ENCODE data around the gene SELENON. TPM values are rescaled to one million over a fixed set of nuclear protein-coding genes. Genes with fewer than 3 reads are reported as not detected.
"Not testable (repeated sequence)": the region's sequence is repeated elsewhere in the genome, so short reads cannot be mapped to it uniquely, and the experiment has no call there.

Gene SELENON
- total RNA-seq, 2 donors from 2014 or later = 22.8 to 27.4 TPM

- DNase-seq (no peak), ATAC-seq (no peak)
- no peaks in the 10 kb centered on the region for H3K27me3 ChIP-seq
- H3K4me1 ChIP-seq = peaks cover 27% of the 10 kb centered on the region
- no peaks in the 10 kb centered on the region for H3K9me3 ChIP-seq
- no peaks in the 10 kb centered on the region for H3K36me3 ChIP-seq (replicated peaks in 1 of 2; ENCODE audit: insufficient read depth in 1 of 2, low read depth in 2 of 2)
- TF ChIP-seq POLR2A (IDR thresholded peaks at IDR 0.05) = no peak
- TF ChIP-seq, protein P1, sequence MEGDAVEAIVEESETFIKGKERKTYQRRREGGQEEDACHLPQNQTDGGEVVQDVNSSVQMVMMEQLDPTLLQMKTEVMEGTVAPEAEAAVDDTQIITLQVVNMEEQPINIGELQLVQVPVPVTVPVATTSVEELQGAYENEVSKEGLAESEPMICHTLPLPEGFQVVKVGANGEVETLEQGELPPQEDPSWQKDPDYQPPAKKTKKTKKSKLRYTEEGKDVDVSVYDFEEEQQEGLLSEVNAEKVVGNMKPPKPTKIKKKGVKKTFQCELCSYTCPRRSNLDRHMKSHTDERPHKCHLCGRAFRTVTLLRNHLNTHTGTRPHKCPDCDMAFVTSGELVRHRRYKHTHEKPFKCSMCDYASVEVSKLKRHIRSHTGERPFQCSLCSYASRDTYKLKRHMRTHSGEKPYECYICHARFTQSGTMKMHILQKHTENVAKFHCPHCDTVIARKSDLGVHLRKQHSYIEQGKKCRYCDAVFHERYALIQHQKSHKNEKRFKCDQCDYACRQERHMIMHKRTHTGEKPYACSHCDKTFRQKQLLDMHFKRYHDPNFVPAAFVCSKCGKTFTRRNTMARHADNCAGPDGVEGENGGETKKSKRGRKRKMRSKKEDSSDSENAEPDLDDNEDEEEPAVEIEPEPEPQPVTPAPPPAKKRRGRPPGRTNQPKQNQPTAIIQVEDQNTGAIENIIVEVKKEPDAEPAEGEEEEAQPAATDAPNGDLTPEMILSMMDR (IDR thresholded peaks at IDR 0.05) = no peak
- 60 to 63% methylated on average over 3 of the region's 3 CpGs for WGBS, 2 donors
- H3K27ac ChIP-seq = no peak overlapping the region
- intact Hi-C loops (cut with DNase I) = loop anchor here (10.0 kb wide), 1 partner anchor 170 kb away; no protein-coding TSS in a partner anchor
- no peak overlapping the region for H3K4me3 ChIP-seq
Measured at GRCh38 chr1:25834894-25835293, 34.9 kb downstream of the SELENON start.

GRCh38 chr1:25836695-25837094, 36.7 kb downstream of the SELENON start:
- WGBS, 2 donors = 64 to 72% methylated on average over 3 of the region's 3 CpGs
- peaks cover 20% of the 10 kb centered on the region for H3K4me1 ChIP-seq
- ATAC-seq (no peak), DNase-seq (no peak)
- H3K27me3 ChIP-seq = no peaks in the 10 kb centered on the region
- no peaks in the 10 kb centered on the region for H3K9me3 ChIP-seq
- H3K36me3 ChIP-seq (replicated peaks in 1 of 2; ENCODE audit: insufficient read depth in 1 of 2, low read depth in 2 of 2) = no peaks in the 10 kb centered on the region
- TF ChIP-seq, protein P1 (IDR thresholded peaks at IDR 0.05) = no peak
- no peak for TF ChIP-seq POLR2A (IDR thresholded peaks at IDR 0.05)
- intact Hi-C loops (cut with DNase I) = loop anchor here (10.0 kb wide), 1 partner anchor 168 kb away; no protein-coding TSS in a partner anchor
- no peak overlapping the region for H3K4me3 ChIP-seq
- H3K27ac ChIP-seq = peak overlapping the region in 2 of 4 donors; percentile 13 to 52

GRCh38 chr1:25837262-25837875, 37.4 kb downstream of the SELENON start:
- ATAC-seq = peak; percentile 93
- TF ChIP-seq, protein P1 (IDR thresholded peaks at IDR 0.05) = peak; percentile 38 to 81 (median 73)
- TF ChIP-seq POLR2A (IDR thresholded peaks at IDR 0.05) = no peak
- 48 to 85% methylated on average over 1 of the region's 1 CpG for WGBS, 2 donors
- Histone ChIP-seq H3K27ac (peak overlapping the region in 3 of 4 donors; percentile 13 to 52 (median 26)), H3K36me3 (replicated peaks in 1 of 2; ENCODE audit: insufficient read depth in 1 of 2, low read depth in 2 of 2) (no peaks in the 10 kb centered on the region), H3K9me3 (no peaks in the 10 kb centered on the region), H3K4me1 (peaks cover 14% of the 10 kb centered on the region), H3K27me3 (no peaks in the 10 kb centered on the region), H3K4me3 (no peak overlapping the region)
- intact Hi-C loops (cut with DNase I) = loop anchor here (10.0 kb wide), 1 partner anchor 167 kb away; no protein-coding TSS in a partner anchor
- peak in 1 of 4 donors; percentile 59 for DNase-seq

DNA sequence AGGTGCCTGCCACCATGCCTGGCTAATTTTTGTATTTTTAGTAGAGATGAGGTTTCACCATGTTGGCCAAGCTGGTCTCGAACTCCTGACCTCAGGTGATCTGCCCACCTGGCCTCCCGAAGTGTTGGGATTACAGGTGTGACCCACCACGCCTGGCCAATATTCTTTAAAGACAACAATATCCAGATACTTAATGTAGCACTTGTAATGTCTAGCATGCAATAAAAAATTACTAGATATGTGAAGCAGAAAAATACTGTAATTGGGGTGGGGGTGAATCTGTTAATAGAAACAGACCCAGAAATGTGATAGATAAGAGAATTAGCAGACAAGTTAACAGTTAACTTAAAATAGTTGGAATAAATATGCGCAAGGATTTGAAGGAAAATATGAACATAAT, 39.8 kb downstream of the SELENON start:
- H3K4me3 ChIP-seq; H3K36me3 ChIP-seq (replicated peaks in 1 of 2; ENCODE audit: insufficient read depth in 1 of 2, low read depth in 2 of 2); ATAC-seq; H3K4me1 ChIP-seq; DNase-seq; H3K27ac ChIP-seq; H3K27me3 ChIP-seq; H3K9me3 ChIP-seq: not testable (repeated sequence)
- 93 to 99% methylated on average over 4 of the region's 4 CpGs for WGBS, 2 donors
- intact Hi-C loops (cut with DNase I) = loop anchor here (10.0 kb wide), 1 partner anchor 165 kb away; no protein-coding TSS in a partner anchor

DNA sequence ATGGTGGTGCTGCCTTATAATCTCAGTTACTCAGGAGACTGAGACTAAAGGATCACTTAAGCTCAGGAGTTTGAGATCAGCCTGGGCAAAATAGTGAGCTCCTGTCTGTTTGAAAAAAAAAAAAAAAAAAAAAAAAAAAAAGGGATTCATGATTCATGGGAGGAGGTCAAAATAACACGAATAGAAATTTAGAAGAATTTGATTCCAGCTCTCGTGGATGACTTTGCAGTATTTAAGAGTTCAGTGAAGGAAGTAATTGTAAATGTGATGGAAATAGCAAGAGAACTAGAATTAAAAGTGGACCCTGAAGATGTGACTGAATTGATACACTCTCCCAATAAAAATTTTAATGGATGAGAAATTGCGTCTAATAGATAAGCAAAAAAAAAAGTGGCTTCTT, 43.5 kb downstream of the SELENON start:
- WGBS, 2 donors = 83 to 88% methylated on average over 3 of the region's 3 CpGs
- ATAC-seq = no peak
- TF ChIP-seq POLR2A (IDR thresholded peaks at IDR 0.05) = no peak
- TF ChIP-seq, protein P1 (IDR thresholded peaks at IDR 0.05) = no peak

More for the DNA sequence above, 43.5 kb downstream of the SELENON start:
- Histone ChIP-seq H3K4me3 (no peak overlapping the region), H3K4me1 (no peaks in the 10 kb centered on the region), H3K9me3 (no peaks in the 10 kb centered on the region), H3K27me3 (no peaks in the 10 kb centered on the region), H3K27ac (no peak overlapping the region), H3K36me3 (replicated peaks in 1 of 2; ENCODE audit: insufficient read depth in 1 of 2, low read depth in 2 of 2) (no peaks in the 10 kb centered on the region)
- intact Hi-C loops (cut with DNase I) = no loop called here
- no peak for DNase-seq
